A673 (cell line): ENCODE results near the gene STX17. TPM values are rescaled to one million over a fixed set of nuclear protein-coding genes. Genes with fewer than 3 reads are reported as not detected.

Experiments
- BruUV-seq: library from RNA; stranded (reverse); fragments of 400-500 nt; replicated peaks from 2 replicates; lab custom pipeline; 2021; lab: Mats Ljungman, UMichigan
- CTCF ChIA-PET: fragments of 300-600 bp; sonication (Branson Sonifier 250); formaldehyde crosslinking; loops from one replicate; lab custom pipeline; 2022; ENCODE audit warnings: antibody characterized with exemption; lab: Charles Lee
- POLR2A ChIA-PET: fragments of 300-600 bp; sonication (Branson Sonifier 250); formaldehyde crosslinking; loops from one replicate; lab custom pipeline; 2022; ENCODE audit warnings: antibody characterized with exemption; ENCODE audit not compliant: low non-redundant PET; lab: Charles Lee
- DNase-seq: peaks from one replicate; pipeline ENCODE4 v3.0.0-alpha.2; 2015; ENCODE audit warnings: low spot score
- H3K27ac ChIP-seq: fragments of 200-600 bp; sonication (generic); 2 replicates; pipeline ENCODE4 v1.5.1; 2016; ENCODE audit warnings: mixed run types, low read depth, mild to moderate bottlenecking, mixed read lengths, antibody characterized with exemption, low read length; ENCODE audit not compliant: poor library complexity, severe bottlenecking
- H3K27me3 ChIP-seq: fragments of 200-600 bp; sonication (generic); replicated peaks from 2 replicates; pipeline ENCODE4 v1.6.1; 2017; ENCODE audit warnings: mixed run types, low read depth, mild to moderate bottlenecking, mixed read lengths, antibody characterized with exemption, low read length; ENCODE audit not compliant: insufficient read depth, poor library complexity
- H3K36me3 ChIP-seq: fragments of 200-600 bp; sonication (generic); 2 replicates; pipeline ENCODE4 v1.6.1; 2016; ENCODE audit warnings: mixed run types, mild to moderate bottlenecking, mixed read lengths, antibody characterized with exemption, low read length; ENCODE audit not compliant: insufficient read depth, poor library complexity, severe bottlenecking
- H3K4me1 ChIP-seq: fragments of 200-600 bp; sonication (generic); 2 replicates; pipeline ENCODE4 v1.6.1; 2017; ENCODE audit warnings: mixed run types, mild to moderate bottlenecking, mixed read lengths, antibody characterized with exemption, low read length; ENCODE audit not compliant: insufficient read depth, poor library complexity, severe bottlenecking
- H3K4me3 ChIP-seq: fragments of 200-600 bp; sonication (generic); 2 replicates; pipeline ENCODE4 v1.5.1; 2016; ENCODE audit warnings: low read depth, mixed run types, mild to moderate bottlenecking, mixed read lengths, low read length; ENCODE audit not compliant: poor library complexity, severe bottlenecking
- H3K9me3 ChIP-seq: fragments of 200-600 bp; sonication (generic); 2 replicates; pipeline ENCODE4 v1.6.1; 2016; ENCODE audit warnings: mixed run types, low read depth, mild to moderate bottlenecking, mixed read lengths, antibody characterized with exemption, low read length; ENCODE audit not compliant: poor library complexity, severe bottlenecking
- EZH2 ChIP-seq: fragments of 200-600 bp; sonication (generic); IDR thresholded peaks from 2 replicates; pipeline ENCODE4 v1.6.1; 2017; ENCODE audit warnings: borderline replicate concordance, low read depth, mild to moderate bottlenecking, mixed read lengths, antibody characterized with exemption, low read length; ENCODE audit not compliant: poor library complexity, severe bottlenecking
- intact Hi-C: fragments of 100-400 bp; cut with micrococcal nuclease; formaldehyde crosslinking; loops from one replicate; pipeline ENCODE4 v1.10.0; 2022; ENCODE audit not compliant: unreplicated experiment
- total RNA-seq: library from RNA; stranded (reverse); gene quantifications from 2 replicates; pipeline ENCODE4 v1.2.3, GENCODE V29; 2021
- TF ChIP-seq, protein P1 (sequence below): fragments of 300-800, 200-600 bp; sonication (generic); conservative IDR thresholded peaks from 2 replicates; pipeline ENCODE4 v1.5.1; 2017; ENCODE audit warnings: low read depth, mild to moderate bottlenecking, antibody characterized with exemption, low read length, moderate library complexity, mixed read lengths

STX17 gene
- total RNA-seq, 1 experiment from 2014 or later, result 20.9 TPM

- Histone ChIP-seq H3K36me3 (no peaks in the 10 kb centered on the region), H3K27me3 (no peaks in the 10 kb centered on the region), H3K9me3 (no peaks in the 10 kb centered on the region), H3K27ac (no peak overlapping the region), H3K4me1 (no peaks in the 10 kb centered on the region), H3K4me3 (no peak overlapping the region)
- BruUV-seq, result no TSS peak
- intact Hi-C loops, result no loop called here
- ChIA-PET POLR2A (no interaction called here), CTCF (no interaction called here)
- DNase-seq, result no peak
- no peak for TF ChIP-seq EZH2
- TF ChIP-seq, protein P1, sequence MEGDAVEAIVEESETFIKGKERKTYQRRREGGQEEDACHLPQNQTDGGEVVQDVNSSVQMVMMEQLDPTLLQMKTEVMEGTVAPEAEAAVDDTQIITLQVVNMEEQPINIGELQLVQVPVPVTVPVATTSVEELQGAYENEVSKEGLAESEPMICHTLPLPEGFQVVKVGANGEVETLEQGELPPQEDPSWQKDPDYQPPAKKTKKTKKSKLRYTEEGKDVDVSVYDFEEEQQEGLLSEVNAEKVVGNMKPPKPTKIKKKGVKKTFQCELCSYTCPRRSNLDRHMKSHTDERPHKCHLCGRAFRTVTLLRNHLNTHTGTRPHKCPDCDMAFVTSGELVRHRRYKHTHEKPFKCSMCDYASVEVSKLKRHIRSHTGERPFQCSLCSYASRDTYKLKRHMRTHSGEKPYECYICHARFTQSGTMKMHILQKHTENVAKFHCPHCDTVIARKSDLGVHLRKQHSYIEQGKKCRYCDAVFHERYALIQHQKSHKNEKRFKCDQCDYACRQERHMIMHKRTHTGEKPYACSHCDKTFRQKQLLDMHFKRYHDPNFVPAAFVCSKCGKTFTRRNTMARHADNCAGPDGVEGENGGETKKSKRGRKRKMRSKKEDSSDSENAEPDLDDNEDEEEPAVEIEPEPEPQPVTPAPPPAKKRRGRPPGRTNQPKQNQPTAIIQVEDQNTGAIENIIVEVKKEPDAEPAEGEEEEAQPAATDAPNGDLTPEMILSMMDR, result no peak
These were observed 32.4 kb upstream of the STX17 start for GRCh38 chr9:99873943-99874584.

DNA sequence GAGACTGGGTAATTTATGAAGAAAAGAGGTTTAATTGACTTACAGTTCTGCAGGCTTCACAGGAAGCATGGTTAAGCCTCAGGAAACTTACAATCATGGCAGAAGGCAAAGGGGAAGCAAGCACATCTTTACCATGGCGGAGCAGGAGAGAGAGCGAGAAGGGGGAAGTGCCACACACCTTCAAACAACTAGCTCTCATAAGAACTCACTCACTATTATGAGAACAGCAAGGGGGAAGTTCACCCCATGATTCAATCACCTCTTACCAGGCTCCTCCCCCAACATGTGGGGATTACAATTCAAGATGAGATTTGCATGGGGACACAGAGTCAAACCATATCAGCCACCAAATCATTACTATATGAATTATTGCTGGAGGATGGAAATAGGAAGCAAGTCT lies 30.3 kb upstream of the STX17 start:
- no peak overlapping the region for H3K27ac ChIP-seq
- CTCF ChIA-PET, result no interaction called here
- POLR2A ChIA-PET, result no interaction called here

GRCh38 chr9:99878651-99879050 lies 27.8 kb upstream of the STX17 start:
- no TSS peak for BruUV-seq
- Histone ChIP-seq H3K27me3 (no peaks in the 10 kb centered on the region), H3K36me3 (no peaks in the 10 kb centered on the region), H3K27ac (no peak overlapping the region), H3K4me1 (no peaks in the 10 kb centered on the region), H3K9me3 (no peaks in the 10 kb centered on the region), H3K4me3 (no peak overlapping the region)
- ChIA-PET POLR2A (no interaction called here), CTCF (no interaction called here)
- intact Hi-C loops, result no loop called here
- DNase-seq, result no peak
- no peak for TF ChIP-seq EZH2
- TF ChIP-seq, protein P1, result no peak

More for the DNA sequence above, 30.3 kb upstream of the STX17 start:
- DNase-seq, result no peak
- no peaks in the 10 kb centered on the region for H3K4me1 ChIP-seq
- no peak overlapping the region for H3K4me3 ChIP-seq
- no peaks in the 10 kb centered on the region for H3K36me3 ChIP-seq
- intact Hi-C loops, result no loop called here
- TF ChIP-seq, protein P1, result no peak
- no peak for TF ChIP-seq EZH2
- no peaks in the 10 kb centered on the region for H3K9me3 ChIP-seq
- no TSS peak for BruUV-seq
- H3K27me3 ChIP-seq, result no peaks in the 10 kb centered on the region
